SK-N-SH (cell line): Measurements from ENCODE around the gene ARAP3. TPM values are rescaled to one million over a fixed set of nuclear protein-coding genes. Genes with fewer than 3 reads are reported as not detected.

Experiments used
- CTCF ChIA-PET: fragments of 300-600, 350-600 bp; formaldehyde crosslinking; extraction: SDS; loops from one replicate; lab custom pipeline; 2021; lab: Yijun Ruan, JAX
- POLR2A ChIA-PET: fragments of 350-600 bp; sonication (Branson Sonifier 250); formaldehyde crosslinking; extraction: SDS; loops from one replicate; lab custom pipeline; 2020; ENCODE audit warnings: antibody characterized with exemption, inconsistent platforms; lab: Yijun Ruan, JAX
- DNase-seq: peaks from one replicate; pipeline ENCODE4 v3.0.0; 2012
- H2AFZ ChIP-seq: fragments of 200-600 bp; sonication (generic); 2 replicates; pipeline ENCODE4 v1.8.1; 2016; ENCODE audit warnings: antibody characterized with exemption, mild to moderate bottlenecking, low read depth
- H3F3A ChIP-seq: fragments of 200-600 bp; sonication (generic); replicated peaks from 2 replicates; pipeline ENCODE3; 2016; ENCODE audit warnings: antibody characterized with exemption, mild to moderate bottlenecking; ENCODE audit not compliant: insufficient read depth
- H3K27ac ChIP-seq, 2 experiments: fragments of 200-500 bp in 1 of 2; fragments of 200-600 bp in 1 of 2; sonication (Bioruptor generic) in 1 of 2; sonication (generic), shearing (Covaris generic) in 1 of 2; 2 replicates each; pipeline versions ENCODE4 v1.5.1 to v1.6.1; 2014 to 2016; ENCODE audit warnings: low read depth in 2 of 2, inconsistent platforms in 1 of 2, low read length in 1 of 2, mild to moderate bottlenecking in 1 of 2, mixed read lengths in 1 of 2
- H3K27me3 ChIP-seq: fragments of 200-600 bp; sonication (generic), shearing (Covaris generic); 2 replicates; pipeline ENCODE4 v1.6.1; 2016; ENCODE audit warnings: mixed run types; ENCODE audit not compliant: insufficient read depth
- H3K36me3 ChIP-seq, 2 experiments: fragments of 200-500 bp in 1 of 2; fragments of 200-600 bp in 1 of 2; sonication (Bioruptor generic) in 1 of 2; sonication (generic) in 1 of 2; replicated peaks in 1 of 2; 2 replicates each; pipeline versions ENCODE3 to v1.5.1; 2014 to 2016; ENCODE audit warnings: low read length in 1 of 2, mild to moderate bottlenecking in 1 of 2; ENCODE audit not compliant: insufficient read depth in 2 of 2, control insufficient read depth in 1 of 2
- H3K4me1 ChIP-seq, 2 experiments: fragments of 200-500 bp in 1 of 2; fragments of 200-600 bp in 1 of 2; sonication (Bioruptor generic) in 1 of 2; sonication (generic), shearing (Covaris generic) in 1 of 2; 2 replicates each; pipeline versions ENCODE4 v1.5.1 to v1.6.1; 2014 to 2016; ENCODE audit warnings: low read depth in 1 of 2, low read length in 1 of 2, mixed run types in 1 of 2; ENCODE audit not compliant: insufficient read depth in 2 of 2, control insufficient read depth in 1 of 2
- H3K4me2 ChIP-seq: fragments of 200-600 bp; sonication (generic), shearing (Covaris generic); 2 replicates; pipeline ENCODE4 v1.6.1; 2017; ENCODE audit warnings: mixed run types
- H3K4me3 ChIP-seq, 2 experiments: fragments of 200-500 bp in 1 of 2; fragments of 200-600 bp in 1 of 2; sonication (Bioruptor generic) in 1 of 2; sonication (generic), shearing (Covaris generic) in 1 of 2; 2 replicates each; pipeline versions ENCODE4 v1.5.1 to v1.8.1; 2014 to 2016; ENCODE audit warnings: low read depth in 2 of 2, inconsistent platforms in 1 of 2, low read length in 1 of 2, mild to moderate bottlenecking in 1 of 2, mixed read lengths in 1 of 2, moderate library complexity in 1 of 2
- H3K79me2 ChIP-seq: fragments of 200-600 bp; sonication (generic); 2 replicates; pipeline ENCODE4 v1.8.1; 2017; ENCODE audit warnings: mild to moderate bottlenecking; ENCODE audit not compliant: insufficient read depth
- H3K9ac ChIP-seq: fragments of 200-600 bp; sonication (generic); 2 replicates; pipeline ENCODE4 v1.6.1; 2017; ENCODE audit warnings: mixed run types
- H3K9me2 ChIP-seq: fragments of 200-600 bp; sonication (generic); 2 replicates; pipeline ENCODE4 v1.6.1; 2017; ENCODE audit warnings: mixed run types
- H3K9me3 ChIP-seq: fragments of 200-600 bp; sonication (generic); 2 replicates; pipeline ENCODE4 v1.6.1; 2017; ENCODE audit warnings: mixed run types, mild to moderate bottlenecking, moderate library complexity
- H4K20me1 ChIP-seq: fragments of 200-600 bp; sonication (generic); 2 replicates; pipeline ENCODE4 v1.6.1; 2017; ENCODE audit warnings: mild to moderate bottlenecking, mixed run types; ENCODE audit not compliant: insufficient read depth
- CHD2 ChIP-seq: fragments of 150-350 bp; IDR thresholded peaks from 2 replicates; pipeline ENCODE4 v1.6.1; 2018; ENCODE audit warnings: low read length; ENCODE audit not compliant: partially characterized antibody
- EP300 ChIP-seq, 2 experiments: IDR thresholded peaks; 2 replicates each; pipeline versions ENCODE4 v1.4.0 to v1.6.1; 2012; ENCODE audit warnings: borderline replicate concordance in 1 of 2, low read depth in 1 of 2, low read length in 1 of 2
- MEF2A ChIP-seq: IDR thresholded peaks from 2 replicates; pipeline ENCODE4 v1.4.0; 2012; ENCODE audit warnings: low read depth, borderline replicate concordance
- MXI1 ChIP-seq: IDR thresholded peaks from 2 replicates; pipeline ENCODE4 v1.6.1; 2012; ENCODE audit warnings: mild to moderate bottlenecking, low read depth, low read length, improper control_type of control experiment
- NFIC ChIP-seq: IDR thresholded peaks from 2 replicates; pipeline ENCODE4 v1.4.0; 2012; ENCODE audit warnings: borderline replicate concordance
- RFX5 ChIP-seq: IDR thresholded peaks from 2 replicates; pipeline ENCODE4 v1.6.1; 2012; ENCODE audit warnings: mild to moderate bottlenecking, improper control_type of control experiment, low read length
- SMC3 ChIP-seq: IDR thresholded peaks from 2 replicates; pipeline ENCODE4 v1.6.1; 2012; ENCODE audit warnings: low read depth, low read length, improper control_type of control experiment
- TCF12 ChIP-seq: IDR thresholded peaks from 2 replicates; pipeline ENCODE4 v1.4.0; 2012
- ZBTB33 ChIP-seq: IDR thresholded peaks from 2 replicates; pipeline ENCODE4 v1.4.0; 2012; ENCODE audit warnings: low read depth, borderline replicate concordance
- WGBS: methylation state at CpG from one replicate; pipeline ENCODE4 v1.1.6; 2017; ENCODE audit warnings: low lambda C conversion rate; 5-methylcytosine and 5-hydroxymethylcytosine counted together
- polyA plus RNA-seq, 3 experiments: library from polyadenylated mRNA; depleted of rRNA; stranded (reverse); fragments of >200 nt; gene quantifications; 2 replicates each; pipeline ENCODE4 v1.2.3, GENCODE V29; 2012
- TF ChIP-seq, protein P1 (sequence below): IDR thresholded peaks from 2 replicates; pipeline ENCODE4 v1.4.0; 2012; ENCODE audit warnings: low read depth

Gene ARAP3
- polyA plus RNA-seq, 1 of the 3 experiments (the other 2 are of a cell fraction) = 6.5 TPM

GRCh38 chr5:141695627-141696215, 13.7 kb upstream of the ARAP3 start:
- no peak overlapping the region for H3K4me3 ChIP-seq
- H3K9me2 ChIP-seq = no peaks in the 10 kb centered on the region
- no peaks in the 10 kb centered on the region for H3K79me2 ChIP-seq
- no peak overlapping the region for H3K4me2 ChIP-seq
- peaks cover 0 to 28% of the 10 kb centered on the region in 2 experiments; a peak in 2 of 4 replicates for H3K4me1 ChIP-seq
- H3K9ac ChIP-seq = no peak overlapping the region
- no peak overlapping the region for H3K27ac ChIP-seq
- TF ChIP-seq TCF12 = no peak
- peak; percentile 62; the same call in 1 of the 2 replicates for TF ChIP-seq MXI1
- DNase-seq = peak; percentile 50
- no peak overlapping the region for H2AFZ ChIP-seq
- H4K20me1 ChIP-seq = no peaks in the 10 kb centered on the region
- CTCF ChIA-PET = interaction anchor here (0.7 to 16.8 kb wide), 9 partner anchors 21 to 273 kb away, joined by 3 to 451 read pairs (median 7); partner anchors contain the start of genes PCDH1, PCDH12 and RNF14
- no peaks in the 10 kb centered on the region for H3K9me3 ChIP-seq
- POLR2A ChIA-PET = interaction anchor here (1.0 to 1.1 kb wide), 2 partner anchors 12 to 184 kb away, joined by 3 read pairs; no protein-coding TSS in a partner anchor
- H3K27me3 ChIP-seq = peaks cover 43% of the 10 kb centered on the region
- no peaks in the 10 kb centered on the region for H3F3A ChIP-seq
- no peaks in the 10 kb centered on the region for H3K36me3 ChIP-seq
- 58% methylated on average over 9 of the region's 11 CpGs for WGBS

DNA sequence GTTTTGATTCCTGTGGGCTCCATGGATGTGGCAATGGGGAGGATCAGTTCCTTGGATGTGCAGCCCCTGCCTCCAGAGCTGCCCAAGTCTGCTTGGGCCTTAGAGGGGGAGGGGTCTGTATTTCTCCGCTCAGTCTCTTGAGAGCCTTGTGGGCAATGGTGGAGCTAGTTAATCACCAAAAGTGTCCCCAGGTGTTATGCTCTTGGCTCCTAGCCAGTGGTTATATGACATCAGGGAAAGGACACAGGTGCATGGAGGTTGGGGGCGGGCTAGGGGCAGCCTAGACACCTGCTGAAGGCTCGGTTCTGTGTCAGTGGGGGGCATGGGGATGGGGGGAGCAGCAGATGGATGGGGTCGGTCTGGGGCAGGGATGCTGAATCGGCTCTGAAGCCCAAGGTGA, 12.4 kb upstream of the ARAP3 start:
- H3K27ac ChIP-seq = no peak overlapping the region
- H3F3A ChIP-seq = no peaks in the 10 kb centered on the region
- H3K79me2 ChIP-seq = no peaks in the 10 kb centered on the region
- no peaks in the 10 kb centered on the region for H3K9me3 ChIP-seq
- no peak overlapping the region for H3K4me2 ChIP-seq
- peaks cover 0 to 23% of the 10 kb centered on the region in 2 experiments; a peak in 2 of 4 replicates for H3K4me1 ChIP-seq
- no peaks in the 10 kb centered on the region for H3K9me2 ChIP-seq
- ChIA-PET CTCF (interaction anchor here (1.0 to 16.8 kb wide), 10 partner anchors 8 to 275 kb away, joined by 3 to 451 read pairs (median 32); partner anchors contain the start of genes ARAP3, PCDH1, PCDH12 and RNF14), POLR2A (interaction anchor here (1.2 kb wide), 1 partner anchor 184 kb away, joined by 3 read pairs; the partner anchor contains the start of gene PCDH1)
- DNase-seq = no peak
- TF ChIP-seq MXI1 (no peak), SMC3 (no peak), NFIC (no peak), TCF12 (no peak), MEF2A (no peak), CHD2 (no peak), RFX5 (no peak), EP300 (IDR thresholded peaks at IDR 0.05; ENCODE audit: borderline replicate concordance in 1 of 2, low read depth in 1 of 2, low read length in 1 of 2) (no peak), ZBTB33 (no peak)
- TF ChIP-seq, protein P1, sequence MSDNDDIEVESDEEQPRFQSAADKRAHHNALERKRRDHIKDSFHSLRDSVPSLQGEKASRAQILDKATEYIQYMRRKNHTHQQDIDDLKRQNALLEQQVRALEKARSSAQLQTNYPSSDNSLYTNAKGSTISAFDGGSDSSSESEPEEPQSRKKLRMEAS = no peak
- no peaks in the 10 kb centered on the region for H3K36me3 ChIP-seq
- WGBS = 65% methylated on average over 4 of the region's 5 CpGs
- H3K27me3 ChIP-seq = peaks cover 42% of the 10 kb centered on the region
- no peaks in the 10 kb centered on the region for H4K20me1 ChIP-seq
- no peak overlapping the region for H3K4me3 ChIP-seq
- H2AFZ ChIP-seq = no peak overlapping the region
- H3K9ac ChIP-seq = no peak overlapping the region
